Measurements from ENCODE around the gene ARPC1B.
"Not testable (repeated sequence)": the region's sequence is repeated elsewhere in the genome, so short reads cannot be mapped to it uniquely, and the experiment has no call there.

The ARPC1B gene

DNA sequence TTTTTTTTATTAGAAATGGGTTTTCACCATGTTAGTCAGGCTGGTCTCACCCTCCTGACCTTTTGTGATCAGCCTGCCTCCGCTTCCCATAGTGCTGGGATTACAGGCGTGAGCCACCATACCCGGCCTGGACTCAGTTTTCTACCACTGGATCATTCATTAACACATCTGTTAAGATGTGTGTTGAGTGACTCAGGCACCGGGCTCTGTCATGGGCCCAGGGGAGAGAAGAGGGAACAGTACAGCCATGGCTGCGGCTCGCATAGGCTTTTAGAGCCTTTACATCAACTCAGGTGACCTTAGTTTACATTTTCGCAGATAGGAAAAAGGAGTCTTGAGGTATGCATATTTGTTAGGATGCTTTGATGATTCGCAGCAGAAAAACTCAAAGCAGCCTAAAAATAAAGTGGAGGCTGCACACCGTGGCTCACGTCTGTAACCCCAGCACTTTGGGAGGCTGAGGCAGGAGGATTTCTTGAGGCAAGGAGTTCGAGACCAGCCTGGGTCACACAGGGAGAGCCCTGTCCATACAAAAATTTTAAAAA lies 3.1 kb upstream of the ARPC1B start:
- Histone ChIP-seq H3K4me3 (no peak overlapping the region), H3K27ac (no peak overlapping the region)
- TF ChIP-seq, protein P1, sequence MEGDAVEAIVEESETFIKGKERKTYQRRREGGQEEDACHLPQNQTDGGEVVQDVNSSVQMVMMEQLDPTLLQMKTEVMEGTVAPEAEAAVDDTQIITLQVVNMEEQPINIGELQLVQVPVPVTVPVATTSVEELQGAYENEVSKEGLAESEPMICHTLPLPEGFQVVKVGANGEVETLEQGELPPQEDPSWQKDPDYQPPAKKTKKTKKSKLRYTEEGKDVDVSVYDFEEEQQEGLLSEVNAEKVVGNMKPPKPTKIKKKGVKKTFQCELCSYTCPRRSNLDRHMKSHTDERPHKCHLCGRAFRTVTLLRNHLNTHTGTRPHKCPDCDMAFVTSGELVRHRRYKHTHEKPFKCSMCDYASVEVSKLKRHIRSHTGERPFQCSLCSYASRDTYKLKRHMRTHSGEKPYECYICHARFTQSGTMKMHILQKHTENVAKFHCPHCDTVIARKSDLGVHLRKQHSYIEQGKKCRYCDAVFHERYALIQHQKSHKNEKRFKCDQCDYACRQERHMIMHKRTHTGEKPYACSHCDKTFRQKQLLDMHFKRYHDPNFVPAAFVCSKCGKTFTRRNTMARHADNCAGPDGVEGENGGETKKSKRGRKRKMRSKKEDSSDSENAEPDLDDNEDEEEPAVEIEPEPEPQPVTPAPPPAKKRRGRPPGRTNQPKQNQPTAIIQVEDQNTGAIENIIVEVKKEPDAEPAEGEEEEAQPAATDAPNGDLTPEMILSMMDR (IDR thresholded peaks at IDR 0.05): no peak
- DNase-seq (ENCODE audit: low spot score): no peak

DNA sequence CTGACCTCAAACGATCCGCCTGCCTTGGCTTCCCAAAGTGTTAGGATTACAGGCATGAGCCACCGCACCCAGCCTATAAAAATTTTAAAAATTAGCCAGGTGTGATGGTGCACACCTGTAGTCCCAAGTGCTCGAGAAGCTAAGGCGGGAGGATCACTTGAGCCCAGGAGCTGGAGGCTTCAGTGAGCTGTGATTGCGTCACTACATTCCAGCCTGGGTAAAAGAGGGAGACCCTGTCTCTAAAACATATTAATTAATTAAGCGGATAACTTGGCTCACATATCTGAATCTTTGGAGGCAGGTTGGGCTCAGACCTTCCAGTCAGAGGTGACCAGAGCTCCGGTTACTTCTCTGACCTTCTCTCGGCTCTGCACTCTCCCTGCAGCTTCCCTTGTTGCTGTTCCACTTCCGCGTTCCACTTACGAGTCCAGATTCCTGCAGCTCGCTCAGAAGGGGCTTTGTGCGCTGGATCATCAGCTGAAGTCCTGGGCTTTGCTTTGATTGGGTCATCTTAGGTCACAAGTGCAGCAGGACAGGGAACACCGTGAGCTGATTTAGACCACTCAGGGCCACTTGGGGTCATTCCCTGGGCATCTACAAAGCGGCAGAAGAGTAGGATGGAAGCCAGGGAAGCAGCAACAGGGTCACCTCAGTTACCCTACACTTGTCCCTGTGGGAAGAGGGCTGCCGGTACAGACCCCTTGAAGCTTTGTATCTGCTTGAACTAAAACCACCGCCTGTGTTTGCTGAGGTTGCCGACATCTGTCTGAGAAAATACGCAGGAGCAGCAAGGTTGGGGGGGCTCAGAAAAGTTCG lies 2.0 kb upstream of the ARPC1B start:
- H3K4me3 ChIP-seq: no peak overlapping the region
- H3K27ac ChIP-seq: peak overlapping the region in 1 of 2 donors; percentile 67
- TF ChIP-seq, protein P1 (IDR thresholded peaks at IDR 0.05): no peak
- no peak for DNase-seq (ENCODE audit: low spot score)

DNA sequence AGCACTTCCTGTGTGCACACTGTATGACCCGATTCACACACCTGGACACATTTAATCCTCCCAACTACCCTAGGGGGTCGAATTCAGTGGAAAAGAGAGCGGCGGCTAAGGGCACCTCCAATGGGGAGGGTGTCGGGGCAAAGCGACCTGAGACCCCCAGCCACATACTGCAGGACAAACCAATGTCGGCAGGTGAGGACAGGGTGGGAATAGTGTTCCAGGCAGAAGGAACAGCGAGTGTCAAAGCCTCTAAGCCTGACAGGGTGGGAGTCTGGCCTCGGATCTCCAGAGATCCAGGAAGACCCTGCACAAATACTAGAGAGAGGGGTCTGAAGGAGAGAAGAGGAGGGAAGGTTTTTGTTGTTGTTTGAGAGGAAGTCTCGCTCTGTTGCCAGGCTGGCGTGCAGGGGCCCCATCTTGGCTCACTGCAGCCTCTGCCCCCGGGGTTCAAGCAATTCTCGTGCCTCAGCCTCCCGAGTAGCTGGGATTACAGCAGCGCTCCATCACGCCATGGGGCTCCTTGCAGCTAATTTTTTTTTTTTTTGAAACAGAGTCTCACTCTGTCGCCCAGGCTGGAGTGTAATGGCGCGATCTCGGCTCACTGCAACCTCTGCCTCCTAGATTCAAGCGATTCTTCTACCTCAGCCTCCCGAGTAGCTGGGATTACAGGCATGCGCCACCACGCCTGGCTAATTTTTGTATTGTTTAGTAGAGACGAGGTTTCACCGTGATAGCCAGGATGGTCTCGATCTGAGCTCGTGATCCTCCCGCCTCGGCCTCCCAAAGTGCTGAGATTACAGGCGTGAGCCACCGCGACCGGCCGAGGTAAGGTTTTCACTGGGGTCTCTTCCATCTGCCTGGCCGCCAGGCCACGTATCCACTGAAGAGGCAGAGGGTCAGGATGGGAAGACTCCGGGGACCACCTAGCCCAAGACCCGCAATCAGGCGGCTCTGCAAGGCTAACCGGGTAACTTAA lies 1.2 kb upstream of the ARPC1B start:
- no peak for DNase-seq (ENCODE audit: low spot score)
- Histone ChIP-seq H3K27ac (peak overlapping the region; percentile 64 to 94), H3K4me3 (peak overlapping the region; percentile 85)

DNA sequence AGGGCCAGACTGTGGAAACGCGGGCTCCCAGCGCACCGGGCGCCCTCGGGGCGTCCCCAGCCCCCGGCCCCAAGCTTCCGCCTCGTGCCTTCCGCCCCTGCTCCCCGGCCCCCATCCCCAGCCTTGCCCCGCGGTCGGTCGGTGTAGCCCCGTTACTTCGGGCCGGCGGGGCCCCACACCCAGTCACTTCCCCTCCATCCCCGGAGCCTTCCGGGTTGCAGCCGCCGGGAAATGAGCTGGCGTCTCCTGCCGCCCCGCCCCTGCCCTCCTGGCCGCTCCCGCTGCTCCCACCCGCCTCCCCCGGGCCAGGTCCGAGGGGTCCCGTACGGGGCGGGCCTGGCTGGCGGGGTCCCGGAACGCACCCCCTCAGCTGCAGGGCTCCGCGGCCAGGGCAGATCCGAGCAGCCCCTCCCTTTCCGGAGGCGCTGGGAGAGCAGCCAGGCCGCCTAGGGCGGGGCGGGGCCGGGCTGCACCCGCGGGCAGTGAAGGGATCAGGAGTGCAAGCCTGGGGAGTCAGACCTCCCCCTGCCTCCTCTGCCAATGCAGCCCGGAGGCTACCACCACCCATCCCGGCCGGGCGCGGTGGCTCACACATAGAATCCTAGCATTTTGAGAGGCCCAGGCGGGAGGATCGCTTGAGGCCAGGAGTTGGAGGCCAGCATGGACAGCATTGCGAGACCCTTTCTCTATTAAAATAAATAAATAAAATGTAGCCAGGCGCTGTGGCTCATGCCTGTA lies 709 bp downstream of the ARPC1B start:
- Histone ChIP-seq H3K4me3 (peak overlapping the region; percentile 85), H3K27ac (peak overlapping the region; percentile 64 to 94)
- TF ChIP-seq, protein P1 (IDR thresholded peaks at IDR 0.05): no peak
- peak; percentile 88 for DNase-seq (ENCODE audit: low spot score)

More for the DNA sequence above, 1.2 kb upstream of the ARPC1B start:
- TF ChIP-seq, protein P1 (IDR thresholded peaks at IDR 0.05): no peak

DNA sequence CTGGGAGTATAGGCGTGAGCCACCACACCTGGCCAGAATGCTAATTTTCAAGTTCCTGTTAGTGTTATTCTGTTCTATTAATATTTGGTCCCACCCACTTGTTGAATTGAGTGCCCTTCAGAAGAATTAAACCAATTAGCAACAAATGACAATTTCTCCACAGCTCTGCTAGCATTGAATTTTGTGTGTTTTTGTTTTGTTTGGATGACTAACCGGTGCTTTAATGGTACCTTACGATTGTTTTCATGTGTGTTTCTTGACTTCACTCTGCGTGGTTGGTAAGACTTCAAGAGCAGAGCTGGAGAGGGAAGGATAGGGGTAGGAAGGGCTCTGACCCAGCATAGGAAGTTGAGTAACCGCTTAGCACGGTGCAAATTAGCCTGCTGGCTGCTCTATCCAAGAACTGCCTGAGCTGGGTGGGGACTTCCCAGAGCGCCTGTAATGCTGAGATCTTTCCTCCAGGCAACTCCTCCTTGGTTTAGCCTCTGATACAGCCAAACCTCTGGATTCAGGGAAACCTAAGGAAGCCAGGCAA lies 4.6 kb downstream of the ARPC1B start:
- peak overlapping the region; percentile 51 for H3K4me3 ChIP-seq
- TF ChIP-seq, protein P1 (IDR thresholded peaks at IDR 0.05): no peak
- H3K27ac ChIP-seq: peak overlapping the region; percentile 81 to 84
- no peak for DNase-seq (ENCODE audit: low spot score)

DNA sequence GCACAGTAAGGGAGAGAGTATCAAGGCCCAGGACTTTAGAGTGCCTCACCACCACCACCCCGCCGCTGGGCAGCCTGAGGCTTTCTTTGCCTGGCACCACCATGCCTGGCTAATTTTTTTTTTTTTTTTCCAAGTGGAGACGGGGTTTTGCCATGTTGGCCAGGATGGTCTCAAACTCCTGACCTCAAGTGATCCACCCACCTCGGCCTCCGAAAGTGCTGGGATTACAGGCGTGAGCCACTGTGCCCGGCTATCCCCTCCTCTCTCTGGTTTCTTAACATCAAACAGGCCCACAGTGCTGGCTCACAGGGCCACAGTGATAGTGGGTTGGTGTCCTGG lies 5.1 kb downstream of the ARPC1B start:
- DNase-seq (ENCODE audit: low spot score): not testable (repeated sequence)
- Histone ChIP-seq H3K27ac (peak overlapping the region; percentile 81 to 84), H3K4me3 (peak overlapping the region; percentile 51)
